H54 (cell line): ENCODE measurements around the gene ATP11A.
"Not testable (repeated sequence)": the region's sequence is repeated elsewhere in the genome, so short reads cannot be mapped to it uniquely, and the experiment has no call there.

Source experiments
- DNase-seq: peaks from one replicate; pipeline ENCODE4 v3.0.0; 2011; ENCODE audit warnings: low spot score, mixed read lengths; ENCODE audit not compliant: insufficient read length
- FAIRE-seq: peaks from 3 replicates; lab custom pipeline; 2011; peaks lifted over from hg19 to GRCh38; lab: Jason Lieb, UNC
- POLR2A ChIP-seq: IDR thresholded peaks from 2 replicates; pipeline ENCODE4 v1.6.1; 2011; ENCODE audit warnings: low read depth, mild to moderate bottlenecking, low read length

ATP11A gene

GRCh38 chr13:112781287-112781686 is 91.4 kb downstream of the ATP11A start:
- no peak for TF ChIP-seq POLR2A
- FAIRE-seq, result no peak
- no peak for DNase-seq

- FAIRE-seq (no peak), DNase-seq (no peak)
- TF ChIP-seq POLR2A, result no peak
Observed at GRCh38 chr13:112781881-112782361, 92.1 kb downstream of the ATP11A start.

DNA sequence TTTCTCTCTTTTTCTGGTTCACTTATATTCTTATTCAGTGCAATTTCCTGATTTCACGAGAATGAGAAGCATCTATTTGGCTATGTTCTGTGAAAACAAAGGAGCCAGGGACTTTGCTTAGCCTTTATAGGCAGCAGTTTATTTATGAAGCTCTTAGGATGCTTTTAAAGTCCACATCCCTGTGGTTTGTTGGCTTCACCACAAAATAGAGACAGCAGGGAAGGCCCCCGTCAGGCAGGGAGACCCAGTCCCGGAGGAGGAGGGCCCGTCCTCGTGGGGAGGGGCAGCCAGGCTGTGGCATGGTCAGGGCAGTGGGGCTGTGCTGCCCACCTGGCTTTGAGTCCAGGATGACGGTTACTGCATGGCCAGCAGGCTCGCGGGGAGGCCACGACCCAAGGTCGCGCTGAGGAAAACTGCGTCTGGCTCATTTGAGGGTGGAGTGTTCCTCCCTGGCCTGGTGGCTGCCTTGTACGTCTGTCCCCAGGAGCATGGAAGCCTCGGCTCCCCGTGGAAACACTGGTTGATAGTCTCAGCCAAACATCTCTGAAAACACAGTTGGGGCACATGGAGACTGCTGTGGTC is 92.7 kb downstream of the ATP11A start:
- FAIRE-seq (no peak), DNase-seq (no peak)
- no peak for TF ChIP-seq POLR2A

DNA sequence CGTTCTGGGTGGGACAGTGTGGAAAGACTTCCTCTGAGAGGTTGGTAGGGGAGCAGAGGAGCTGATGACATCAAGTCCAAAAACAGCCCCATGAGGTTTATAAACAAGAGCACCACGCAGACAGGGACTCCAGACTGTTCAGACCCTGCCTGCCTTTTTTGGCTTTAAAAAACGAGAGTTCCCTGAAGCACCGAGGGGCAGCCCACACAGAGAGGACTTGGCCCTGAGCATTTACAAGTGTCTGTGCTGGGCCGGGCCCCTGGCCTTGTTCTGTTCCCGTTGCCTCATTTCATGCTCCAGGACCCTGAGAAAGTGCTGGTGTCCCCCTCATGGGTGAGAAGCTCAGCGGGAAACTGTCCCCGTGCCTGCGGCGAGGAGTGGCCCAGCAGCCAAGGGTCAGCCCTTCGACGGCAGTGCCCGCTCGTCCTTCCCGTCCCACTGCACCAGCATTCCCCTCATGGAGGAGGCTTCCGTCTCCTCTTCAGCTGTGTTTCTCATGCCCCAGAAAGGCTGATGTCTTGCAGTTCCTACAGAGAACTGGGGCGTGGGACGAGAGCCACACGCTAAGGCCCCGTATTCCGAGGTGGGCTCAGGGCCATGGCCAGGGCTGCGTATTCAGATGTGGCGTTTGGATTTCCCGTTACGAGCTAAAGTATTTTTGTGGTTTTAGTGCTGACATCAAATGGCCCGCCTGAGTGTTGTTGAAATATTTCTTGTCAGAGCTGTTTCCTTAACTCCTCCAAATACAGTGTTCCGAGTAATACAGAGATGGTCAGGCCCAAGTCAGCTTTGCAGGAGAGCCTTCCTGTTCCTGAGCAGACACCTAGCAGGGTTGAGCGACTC is 93.5 kb downstream of the ATP11A start:
- DNase-seq (no peak), FAIRE-seq (no peak)
- no peak for TF ChIP-seq POLR2A

DNA sequence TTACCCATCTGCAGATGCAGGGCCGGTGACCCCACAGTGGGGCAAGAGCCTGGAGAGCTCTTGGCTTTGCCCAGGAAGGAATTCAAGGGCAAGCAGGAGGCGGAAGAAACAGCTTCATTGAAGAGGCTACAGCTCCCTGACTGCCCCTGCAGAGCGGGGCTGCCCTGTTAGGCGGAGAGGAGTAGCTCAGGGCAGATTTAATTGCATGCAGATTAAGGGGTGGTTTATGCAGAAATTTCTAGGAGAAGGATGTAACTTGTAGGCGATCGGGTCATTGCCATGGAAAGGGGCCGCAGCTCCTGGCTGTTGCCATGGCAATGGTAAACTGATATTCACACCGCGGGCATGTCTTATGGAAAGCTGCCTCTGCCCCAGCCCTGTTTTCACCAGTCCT is 94.1 kb downstream of the ATP11A start:
- no peak for FAIRE-seq
- DNase-seq, result no peak
- TF ChIP-seq POLR2A, result no peak

DNA sequence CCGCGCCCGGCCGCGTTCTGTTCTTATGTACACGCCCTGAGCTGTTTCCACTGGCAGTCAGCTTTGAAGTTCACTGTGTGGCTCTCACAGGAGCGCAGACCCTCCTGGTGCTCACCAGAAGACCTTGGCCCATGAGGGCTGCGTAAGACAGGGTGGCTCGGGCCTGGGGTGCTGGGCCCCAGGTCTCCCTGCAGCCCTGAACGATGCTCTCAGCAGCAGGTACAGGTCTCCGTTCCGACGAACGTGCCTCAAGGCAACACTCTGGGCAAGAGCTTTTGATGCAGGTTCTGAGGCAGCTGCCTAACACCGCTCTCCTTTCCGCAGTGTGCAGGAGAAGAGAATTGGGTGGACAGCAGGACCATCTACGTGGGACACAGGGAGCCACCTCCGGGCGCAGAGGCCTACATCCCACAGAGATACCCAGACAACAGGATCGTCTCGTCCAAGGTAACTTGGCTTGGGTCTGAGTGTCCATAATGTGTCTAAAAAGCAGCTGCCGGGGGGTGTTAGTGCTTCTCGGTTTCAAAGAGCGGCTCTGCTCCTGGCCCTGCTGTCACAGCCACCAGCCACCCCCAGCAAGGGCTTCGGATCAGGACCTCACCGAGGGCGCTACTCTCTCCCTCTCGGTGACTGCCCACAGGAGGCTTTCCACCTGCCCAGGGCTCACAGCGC is 95.1 kb downstream of the ATP11A start:
- no peak for FAIRE-seq
- TF ChIP-seq POLR2A, result no peak
- no peak for DNase-seq

DNA sequence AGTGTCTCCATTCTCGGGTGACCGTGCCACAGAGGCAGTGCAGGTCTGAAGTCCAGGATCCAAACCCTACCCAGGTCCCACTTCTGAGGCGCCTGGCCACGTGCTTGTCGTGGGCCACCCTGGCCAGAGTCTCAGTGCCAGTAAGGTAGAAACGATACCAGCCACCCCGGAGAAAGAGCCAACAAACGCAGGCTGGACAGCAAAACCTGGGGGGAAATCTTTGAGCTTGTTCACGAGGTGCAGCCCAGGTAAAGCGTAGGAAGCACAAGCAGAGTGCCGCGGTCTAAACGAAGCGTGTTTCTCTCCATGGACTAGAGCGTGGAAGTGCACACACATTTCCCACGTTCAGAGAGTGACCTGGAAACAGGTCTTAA is 95.6 kb downstream of the ATP11A start:
- no peak for FAIRE-seq
- no peak for TF ChIP-seq POLR2A
- DNase-seq, result no peak

GRCh38 chr13:112786810-112787209 is 97.0 kb downstream of the ATP11A start:
- not testable (repeated sequence) for FAIRE-seq, DNase-seq

- no peak for TF ChIP-seq POLR2A
- DNase-seq, result no peak
- FAIRE-seq, result no peak
Observed at GRCh38 chr13:112790735-112791641, 101.2 kb downstream of the ATP11A start.

DNA sequence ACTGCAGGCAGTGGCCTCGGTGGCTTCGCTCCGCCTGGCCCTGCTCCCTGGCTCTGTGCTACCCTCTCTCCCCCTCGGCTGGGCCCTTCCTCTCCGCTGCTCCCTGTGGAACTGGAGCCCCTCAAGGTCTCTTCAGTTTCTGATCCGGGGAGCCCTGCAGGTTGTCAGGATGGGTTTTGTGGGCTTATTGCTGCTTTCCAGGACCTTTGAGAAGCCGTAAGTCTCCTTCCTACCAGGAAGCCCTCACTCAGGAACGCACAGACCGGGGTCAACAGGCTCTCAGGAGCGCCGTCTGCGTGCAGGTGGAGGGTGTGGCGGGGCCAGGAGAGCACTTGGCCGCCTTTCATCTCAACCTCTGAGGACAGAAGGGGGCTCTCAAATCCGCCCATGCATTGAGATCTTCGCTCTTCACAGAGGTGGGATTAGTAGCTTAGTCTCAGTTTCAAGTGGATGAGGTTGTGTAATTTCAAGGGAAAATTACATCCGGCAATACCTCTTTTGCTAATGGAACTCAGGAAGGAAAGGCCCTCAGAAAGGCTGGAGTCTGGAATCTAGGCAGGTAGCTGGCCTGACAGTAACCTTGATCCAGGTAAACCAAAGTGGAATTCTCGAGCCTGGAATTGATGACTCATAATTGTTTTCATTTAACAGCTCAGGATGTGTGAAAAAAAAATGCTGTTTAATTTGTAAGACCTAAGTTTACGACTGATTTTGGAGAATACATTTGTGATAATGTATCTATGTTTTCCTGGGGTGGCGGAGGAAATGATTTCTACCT is 102.0 kb downstream of the ATP11A start:
- FAIRE-seq (no peak), DNase-seq (no peak)
- TF ChIP-seq POLR2A, result no peak

DNA sequence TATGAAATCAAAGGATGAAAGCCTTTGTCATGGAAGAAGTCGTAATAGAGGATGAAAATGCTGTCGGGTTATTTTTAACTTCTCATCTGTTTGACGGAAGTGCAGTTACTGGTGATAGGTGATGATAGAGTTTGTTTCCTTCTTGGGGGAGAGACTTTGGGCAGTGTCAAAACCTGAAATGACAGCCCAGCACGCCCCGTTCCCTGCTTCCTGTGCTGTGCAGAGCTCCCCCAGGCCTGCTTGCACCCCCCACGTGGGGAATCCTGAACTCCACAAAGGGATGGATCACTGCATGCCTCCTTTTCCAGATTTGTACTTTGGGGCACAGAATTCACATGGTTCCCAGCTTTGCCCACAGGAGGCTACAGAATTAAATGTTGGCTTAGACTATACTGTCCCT is 102.7 kb downstream of the ATP11A start:
- TF ChIP-seq POLR2A, result no peak
- no peak for FAIRE-seq
- DNase-seq, result no peak

DNA sequence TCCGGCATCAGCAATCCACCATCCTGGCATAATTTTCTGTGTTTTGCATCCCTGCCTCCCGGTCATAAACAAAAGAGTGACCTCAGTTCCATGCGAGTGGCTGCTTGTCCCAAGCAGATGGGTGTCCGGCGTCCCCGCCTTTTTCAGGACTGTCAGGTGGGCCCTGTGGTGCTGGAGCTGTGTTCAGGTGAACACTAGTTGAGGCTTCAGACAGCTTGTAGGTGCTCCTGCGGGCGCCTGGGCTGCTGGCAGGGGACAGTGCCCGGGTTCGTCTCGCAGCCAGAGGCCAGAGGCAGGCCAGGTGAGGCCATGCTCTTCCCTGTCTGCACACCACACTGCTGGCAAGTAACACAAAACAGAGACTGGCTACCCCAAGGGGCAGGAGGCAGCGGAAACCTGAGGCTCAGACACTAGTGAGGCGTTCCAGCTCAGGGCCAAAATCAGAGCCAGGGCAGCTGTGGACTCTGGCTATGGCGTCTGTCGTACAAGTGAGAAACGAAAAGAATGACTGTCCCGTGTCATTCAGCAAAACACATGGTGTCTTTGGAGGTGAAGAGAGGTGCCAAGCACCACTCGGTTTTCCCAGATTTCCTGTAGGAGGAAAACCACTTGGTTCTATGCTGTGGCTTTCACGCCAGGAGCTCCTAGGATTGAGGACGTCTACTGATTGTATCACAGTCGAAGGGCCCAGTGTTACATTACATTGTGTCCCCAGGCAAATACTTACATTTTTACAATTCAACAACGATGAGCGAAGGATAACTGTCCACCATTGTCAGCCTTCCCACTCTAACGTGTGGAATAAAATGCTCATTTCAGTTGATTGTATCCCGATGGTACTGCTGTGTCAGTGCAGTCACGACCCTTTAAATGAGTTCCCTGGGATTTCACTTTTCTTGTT is 104.0 kb downstream of the ATP11A start:
- FAIRE-seq (no peak), DNase-seq (no peak)
- TF ChIP-seq POLR2A, result no peak
